ENCODE data around the gene RNF213.
"Not testable (repeated sequence)": the region's sequence is repeated elsewhere in the genome, so short reads cannot be mapped to it uniquely, and the experiment has no call there.

The RNF213 gene

DNA sequence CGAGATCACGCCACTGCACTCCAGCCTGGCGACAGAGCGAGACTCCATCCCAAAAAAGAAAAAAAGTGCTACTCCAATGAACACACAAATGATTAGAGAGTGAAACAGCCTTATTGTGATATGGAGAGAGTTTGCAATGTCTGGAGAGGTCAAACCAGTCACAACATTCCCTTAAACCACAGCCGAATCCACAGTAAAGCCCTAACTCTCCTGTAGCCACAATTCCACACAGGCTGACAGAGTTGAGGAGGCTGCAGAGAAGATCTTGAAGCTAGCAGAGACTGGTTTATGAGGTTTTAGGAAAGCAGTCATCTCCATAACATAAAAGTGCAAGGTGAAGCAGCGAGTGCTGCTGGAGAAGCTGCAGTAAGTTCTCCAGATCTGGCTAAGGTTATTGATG is 6.7 kb downstream of the RNF213 start:
- DNase-seq (ENCODE audit: extremely low read depth in 1 of 2, low read depth in 1 of 2) = no peak

DNA sequence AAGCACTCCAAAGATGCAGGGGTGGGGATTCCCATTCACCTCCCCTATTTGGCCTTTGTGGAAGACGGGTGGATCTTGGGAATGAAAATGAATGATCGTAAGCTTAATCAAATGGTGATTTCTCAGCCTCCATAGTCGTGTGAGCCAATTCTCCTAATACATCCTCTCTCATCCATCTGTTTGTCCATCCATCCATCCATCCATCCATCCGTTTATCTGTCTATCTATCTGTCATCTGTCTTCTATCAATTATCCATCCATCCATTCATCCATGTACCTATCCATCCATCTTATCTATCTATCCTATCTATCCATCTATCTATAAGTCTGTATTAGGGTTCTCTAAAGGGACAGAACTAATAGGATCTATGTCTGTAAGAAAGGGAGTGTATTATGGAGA is 7.8 kb downstream of the RNF213 start:
- DNase-seq (ENCODE audit: extremely low read depth in 1 of 2, low read depth in 1 of 2) = no peak

DNA sequence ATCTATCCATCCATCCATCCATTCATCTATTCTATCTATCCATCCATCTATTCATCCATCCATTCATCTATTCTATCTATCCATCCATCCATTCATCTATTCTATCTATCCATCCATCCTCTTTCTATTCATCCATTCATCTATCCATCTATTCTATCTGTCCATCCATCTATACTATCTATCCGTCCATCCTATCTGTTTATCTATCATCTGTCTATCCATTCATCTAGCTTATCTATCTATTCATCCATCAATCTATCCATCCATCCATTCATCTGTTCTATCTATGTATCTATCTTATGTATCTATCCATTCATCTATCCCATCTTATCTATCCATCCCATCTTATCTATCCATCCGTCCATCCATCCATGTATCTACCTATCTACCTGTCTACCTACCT is 8.8 kb downstream of the RNF213 start:
- no peak for DNase-seq (ENCODE audit: extremely low read depth in 1 of 2, low read depth in 1 of 2)

DNA sequence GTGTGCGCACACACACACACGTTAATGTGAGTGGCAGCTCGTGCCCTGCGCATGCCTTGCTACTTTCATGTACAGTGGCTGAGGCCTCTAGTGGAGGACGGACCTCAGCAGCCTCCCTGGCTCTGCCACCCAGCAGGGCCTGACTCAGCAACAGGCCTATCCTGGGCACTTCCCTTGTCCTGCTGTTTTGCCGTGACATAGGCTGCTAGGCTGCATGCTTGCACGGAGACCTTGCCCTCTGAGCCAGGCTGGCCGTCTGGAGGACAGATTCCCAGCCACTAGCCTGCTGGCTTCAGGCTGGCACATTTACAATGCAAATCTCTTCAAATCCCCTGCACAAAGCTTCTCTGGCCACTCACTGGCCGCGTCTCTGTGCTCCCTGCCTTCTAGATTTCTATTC is 9.5 kb downstream of the RNF213 start:
- DNase-seq (ENCODE audit: extremely low read depth in 1 of 2, low read depth in 1 of 2) = no peak

DNA sequence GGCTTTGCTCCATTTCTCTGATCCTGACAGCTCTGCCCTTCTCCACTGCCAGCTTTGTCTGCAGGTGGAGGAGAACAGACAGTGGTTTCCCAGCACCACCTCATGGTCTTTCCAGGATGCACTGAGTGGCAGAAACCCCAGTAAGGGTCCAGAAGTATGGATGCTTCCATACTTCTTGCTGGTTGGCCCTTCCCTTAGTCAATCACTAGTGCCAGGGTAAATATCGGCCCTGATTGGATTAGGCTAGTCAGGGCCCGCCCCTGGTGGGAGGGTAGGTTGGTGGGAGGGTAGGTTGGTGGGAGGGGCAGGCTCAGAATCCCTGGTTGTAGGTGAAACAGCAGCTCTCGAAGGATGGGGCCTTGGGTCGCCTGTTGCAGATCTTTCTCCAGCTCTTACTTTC is 10.2 kb downstream of the RNF213 start:
- DNase-seq (ENCODE audit: extremely low read depth in 1 of 2, low read depth in 1 of 2) = no peak

DNA sequence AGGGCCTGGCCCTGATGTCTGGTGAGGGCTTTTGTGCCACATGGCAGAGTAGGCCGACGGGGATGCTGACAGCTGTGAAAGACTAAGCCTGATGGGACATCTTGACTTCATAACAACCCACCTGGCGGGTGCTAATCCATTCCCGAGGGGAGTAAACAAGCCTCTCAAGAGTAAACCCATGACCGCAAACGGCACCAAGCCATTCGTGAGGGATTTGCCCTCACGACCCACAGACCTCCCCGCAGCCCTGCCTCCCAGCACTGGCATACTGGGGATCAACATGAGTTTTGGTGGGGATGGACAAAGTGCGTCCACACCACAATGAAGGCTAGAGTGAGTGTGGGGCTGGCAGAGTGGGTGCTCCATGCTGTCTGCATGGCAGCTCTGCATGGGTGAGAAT is 11.7 kb downstream of the RNF213 start:
- no peak for DNase-seq (ENCODE audit: extremely low read depth in 1 of 2, low read depth in 1 of 2)

DNA sequence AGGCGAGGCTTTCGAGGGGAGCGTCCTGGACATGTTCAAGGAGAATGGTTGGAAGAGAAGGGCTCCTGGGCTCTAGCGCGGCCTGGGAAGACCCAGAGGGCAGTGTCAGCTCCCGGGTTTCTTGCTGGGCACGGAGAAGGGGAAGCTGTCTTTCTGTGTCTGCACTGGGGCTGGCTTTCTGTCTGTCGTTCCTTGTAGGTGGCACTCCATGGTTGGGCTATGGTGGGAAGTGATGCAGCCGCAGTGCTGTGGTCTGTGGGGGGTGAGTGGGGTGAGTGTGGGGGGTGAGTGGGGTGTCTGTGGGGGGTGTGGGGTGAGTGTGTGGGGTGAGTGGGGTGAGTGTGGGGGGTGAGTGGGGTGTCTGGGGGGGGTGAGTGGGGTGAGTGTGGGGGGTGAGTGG is 13.7 kb downstream of the RNF213 start:
- DNase-seq (ENCODE audit: extremely low read depth in 1 of 2, low read depth in 1 of 2) = no peak

DNA sequence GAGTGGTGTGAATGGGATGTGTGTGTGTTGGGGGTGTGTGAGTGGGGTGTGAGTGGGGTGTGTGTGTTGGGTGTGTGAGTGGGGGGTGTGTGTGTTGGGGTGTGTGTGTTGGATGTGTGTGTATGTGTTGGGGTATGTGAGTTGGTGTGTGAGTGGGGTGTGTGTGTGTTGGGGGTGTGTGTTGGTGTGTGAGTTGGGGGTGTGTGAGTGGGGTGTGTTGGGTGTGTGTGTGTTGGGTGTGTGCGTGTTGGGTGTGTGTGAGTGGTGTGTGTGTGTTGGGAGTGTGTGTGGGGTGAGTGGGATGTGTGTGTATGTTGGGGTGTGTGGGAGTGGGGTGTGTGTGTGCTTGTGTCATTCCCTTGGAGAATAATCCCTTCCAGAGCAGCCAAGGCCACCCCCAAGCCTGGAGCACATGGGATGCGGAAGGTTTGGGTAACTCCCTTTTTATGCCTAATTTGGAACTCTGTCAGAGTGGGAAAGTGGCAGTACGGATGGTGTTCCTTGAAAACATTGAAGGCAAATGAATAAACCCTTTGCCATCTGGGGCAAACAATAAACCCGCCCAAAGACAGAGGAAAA is 14.3 kb downstream of the RNF213 start:
- DNase-seq (ENCODE audit: extremely low read depth in 1 of 2, low read depth in 1 of 2) = no peak

DNA sequence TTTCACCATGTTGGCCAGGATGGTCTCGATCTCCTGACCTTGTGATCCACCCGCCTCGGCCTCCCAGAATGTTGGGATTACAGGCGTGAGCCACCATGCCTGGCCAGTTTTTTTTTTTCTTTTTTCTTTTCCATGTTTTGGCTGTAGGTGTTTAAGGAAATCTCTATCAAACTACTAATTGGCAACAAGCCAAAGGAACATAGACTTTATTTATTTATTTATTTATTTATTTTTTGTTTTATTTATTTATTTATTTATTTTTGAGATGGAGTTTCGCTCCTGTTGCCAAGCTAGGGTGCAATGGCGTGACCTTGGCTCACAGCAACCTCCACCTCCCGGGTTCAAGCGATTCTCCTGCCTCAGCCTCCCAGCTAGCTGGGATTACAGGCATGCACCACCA is 15.2 kb downstream of the RNF213 start:
- DNase-seq (ENCODE audit: extremely low read depth in 1 of 2, low read depth in 1 of 2) = not testable (repeated sequence)

DNA sequence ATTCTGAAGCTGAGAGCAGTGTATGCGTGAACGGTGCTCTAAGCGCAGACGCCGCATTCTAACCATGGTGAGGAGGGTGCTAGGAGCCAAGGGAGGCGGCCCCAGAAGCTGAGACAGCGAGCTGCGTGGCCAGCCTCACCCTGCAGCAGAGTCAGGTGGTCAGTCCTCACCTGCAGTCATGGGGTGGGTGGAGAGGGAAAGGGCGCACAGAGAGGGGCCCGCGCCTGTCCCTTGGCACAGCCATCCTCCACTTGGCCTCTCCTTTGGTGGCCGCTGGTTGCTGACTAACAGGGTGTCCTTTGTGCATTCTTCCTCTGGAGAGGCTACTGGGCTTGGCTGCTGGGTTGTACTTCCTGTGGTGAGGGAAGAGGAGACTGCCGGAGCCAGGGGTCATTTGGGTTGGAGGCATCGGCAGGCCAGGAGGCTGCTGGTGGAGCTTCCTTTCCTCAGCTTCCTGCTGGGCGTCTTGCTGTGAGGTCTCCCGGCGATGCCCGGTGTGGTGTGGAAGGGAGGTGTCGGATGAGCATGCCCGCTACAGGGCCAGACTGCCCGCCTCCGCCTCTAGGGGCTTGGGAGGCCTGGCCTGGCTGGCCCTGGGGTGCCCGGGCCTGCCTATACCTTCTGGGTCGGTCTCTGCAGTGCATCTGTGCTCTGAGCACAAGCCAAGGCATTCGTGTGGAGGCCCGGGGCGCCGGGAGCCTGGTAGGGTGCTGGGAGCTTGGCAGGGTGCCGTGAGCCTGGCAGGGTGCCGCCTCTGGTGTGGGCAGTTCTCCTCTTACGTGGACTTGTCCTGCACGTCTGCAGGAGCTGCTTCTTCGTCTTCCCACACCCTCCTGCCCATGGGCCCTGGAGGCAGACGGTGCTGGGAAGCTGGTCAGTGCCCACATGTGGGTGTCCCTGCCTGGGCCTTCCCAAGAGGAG is 17.4 kb downstream of the RNF213 start:
- no peak for DNase-seq (ENCODE audit: extremely low read depth in 1 of 2, low read depth in 1 of 2)

DNA sequence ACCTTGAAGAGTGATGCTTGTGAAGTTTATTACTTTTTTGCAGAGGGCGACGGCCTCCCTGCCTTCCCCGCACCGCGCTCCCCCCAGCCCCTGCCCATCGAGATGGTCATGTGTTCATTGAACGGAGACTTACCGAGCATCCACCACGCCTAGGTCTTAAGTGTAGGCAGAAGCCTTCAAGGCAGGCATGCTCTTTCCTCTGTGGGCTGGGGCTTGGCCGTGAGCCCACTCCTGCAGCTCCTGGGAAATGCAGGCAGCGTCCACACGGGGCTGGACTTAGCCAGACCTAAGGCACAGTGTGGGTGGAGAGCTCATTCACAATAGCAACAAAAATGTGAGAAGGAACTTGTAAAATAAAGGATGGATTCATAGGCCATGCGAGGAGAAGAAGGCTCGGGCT is 19.2 kb downstream of the RNF213 start:
- no peak for DNase-seq (ENCODE audit: extremely low read depth in 1 of 2, low read depth in 1 of 2)

DNA sequence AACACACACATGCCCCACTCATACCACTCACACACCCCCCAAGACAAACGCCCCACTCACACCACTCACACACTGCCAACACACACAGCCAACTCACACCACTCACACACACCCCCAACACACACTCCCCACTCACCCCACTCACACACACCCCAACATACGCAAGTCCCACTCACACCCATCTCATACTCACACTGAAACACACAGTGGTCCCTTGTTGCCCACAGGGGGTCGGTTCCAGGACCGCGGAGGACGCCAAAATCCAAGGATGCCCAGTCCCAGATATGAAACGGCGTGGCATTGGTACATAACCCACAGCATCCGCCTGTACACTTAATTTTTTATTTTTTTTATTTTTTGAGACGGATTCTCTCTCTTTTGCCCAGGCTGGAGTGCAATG is 20.9 kb downstream of the RNF213 start:
- no peak for DNase-seq (ENCODE audit: extremely low read depth in 1 of 2, low read depth in 1 of 2)

DNA sequence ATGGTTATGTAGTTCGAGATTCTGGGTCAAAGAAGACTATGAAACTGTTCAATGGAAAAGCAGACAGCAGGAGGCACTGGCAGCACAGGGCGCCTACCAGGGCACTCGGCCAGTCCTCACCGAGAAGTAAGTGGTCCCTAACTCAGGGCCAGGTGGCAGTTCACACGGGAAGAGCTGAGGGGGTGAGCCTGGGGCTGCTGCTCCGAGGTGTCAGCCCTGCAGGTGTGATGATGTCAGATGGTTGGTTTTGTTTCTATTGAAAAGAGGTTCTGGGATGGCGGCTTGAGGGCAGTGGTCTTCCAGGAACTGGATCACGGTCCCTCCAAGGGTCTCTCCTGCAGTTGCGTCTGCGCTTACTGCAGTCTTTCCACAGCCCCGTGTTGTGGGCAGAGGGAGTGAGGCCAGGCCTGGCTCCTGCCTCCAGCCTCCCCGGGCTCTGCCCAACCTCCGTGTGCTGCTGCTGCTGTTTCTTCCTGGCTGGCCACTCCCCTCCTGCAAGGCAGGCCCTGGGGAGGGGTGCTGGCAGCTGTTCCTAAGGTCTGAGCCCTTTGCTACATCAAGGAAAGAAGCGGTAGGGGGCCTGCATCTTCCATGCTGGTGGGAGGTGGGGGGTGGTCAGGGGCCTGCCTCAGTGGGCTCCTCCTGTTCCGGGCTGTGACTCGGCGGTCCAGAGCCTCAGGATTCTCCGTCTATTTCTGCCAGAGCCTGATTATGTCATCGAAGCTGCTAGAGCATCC is 22.6 kb downstream of the RNF213 start:
- DNase-seq (ENCODE audit: extremely low read depth in 1 of 2, low read depth in 1 of 2) = no peak

DNA sequence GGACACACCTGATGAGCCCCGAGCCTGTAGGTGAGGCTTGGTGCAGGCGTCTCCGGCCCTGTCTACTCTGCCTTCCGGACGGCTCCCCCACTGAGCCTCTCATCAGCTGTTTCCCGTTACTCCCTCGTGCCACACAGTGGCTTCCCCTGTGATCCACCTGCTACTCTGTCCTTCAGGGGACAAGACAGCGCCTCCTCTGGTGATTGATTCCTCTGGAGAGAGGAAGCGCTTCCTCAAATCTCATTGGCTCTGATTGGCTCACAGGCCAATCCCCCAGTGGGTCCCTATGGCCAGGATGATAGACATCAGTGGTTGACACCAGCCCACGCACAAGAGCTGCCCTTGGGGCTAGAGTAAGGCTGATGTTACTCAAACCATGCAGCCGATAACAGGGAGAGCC is 24.0 kb downstream of the RNF213 start:
- DNase-seq (ENCODE audit: extremely low read depth in 1 of 2, low read depth in 1 of 2) = no peak

DNA sequence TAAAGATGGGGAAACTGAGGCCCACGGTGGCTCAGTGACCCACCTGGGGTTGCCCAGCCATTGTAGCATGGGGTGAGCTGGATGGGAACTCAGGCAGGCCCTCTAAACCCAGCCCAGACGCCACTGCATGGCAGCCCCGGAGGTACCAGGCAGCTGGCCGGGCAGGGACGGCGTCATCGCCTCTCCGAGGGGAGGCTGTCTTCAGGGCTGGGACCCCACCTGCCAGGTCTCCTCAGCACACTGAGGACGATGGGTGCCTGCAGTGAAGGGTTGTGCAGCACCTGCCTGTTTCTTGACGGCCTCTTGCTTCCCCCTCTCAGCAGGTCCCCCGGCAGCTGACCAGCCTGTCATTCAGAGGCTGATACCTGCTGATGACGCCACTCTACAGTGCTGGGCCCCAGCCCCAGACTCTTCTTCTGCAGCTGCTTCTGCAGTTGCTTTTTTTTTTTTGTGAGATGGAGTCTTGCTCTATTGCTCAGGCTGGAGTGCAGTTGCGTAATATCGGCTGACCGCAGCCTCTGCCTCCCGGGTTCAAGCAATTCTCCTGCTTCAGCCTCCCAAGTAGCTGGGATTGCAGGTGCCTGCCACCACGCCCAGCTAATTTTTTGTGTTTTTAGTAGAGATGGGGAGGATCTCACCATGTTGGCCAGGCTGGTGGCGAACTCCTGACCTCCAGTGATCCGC is 24.7 kb downstream of the RNF213 start:
- DNase-seq (ENCODE audit: extremely low read depth in 1 of 2, low read depth in 1 of 2) = no peak

DNA sequence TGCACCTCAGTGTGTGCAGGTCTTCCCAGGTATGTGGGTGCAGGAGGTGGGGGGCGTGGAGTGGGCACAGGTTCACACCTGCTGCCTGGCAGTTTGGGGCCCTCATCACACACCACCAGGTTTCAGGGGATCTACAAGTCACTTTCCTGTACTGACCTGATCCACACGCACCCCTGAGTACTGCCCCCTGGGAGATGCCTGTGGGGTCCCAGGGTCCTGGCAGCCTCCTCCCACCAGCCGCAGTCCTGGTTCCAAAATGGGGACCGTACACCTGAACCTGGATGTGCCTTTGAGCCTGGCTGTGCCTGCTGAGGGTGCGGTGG is 25.9 kb downstream of the RNF213 start:
- DNase-seq (ENCODE audit: extremely low read depth in 1 of 2, low read depth in 1 of 2) = no peak

DNA sequence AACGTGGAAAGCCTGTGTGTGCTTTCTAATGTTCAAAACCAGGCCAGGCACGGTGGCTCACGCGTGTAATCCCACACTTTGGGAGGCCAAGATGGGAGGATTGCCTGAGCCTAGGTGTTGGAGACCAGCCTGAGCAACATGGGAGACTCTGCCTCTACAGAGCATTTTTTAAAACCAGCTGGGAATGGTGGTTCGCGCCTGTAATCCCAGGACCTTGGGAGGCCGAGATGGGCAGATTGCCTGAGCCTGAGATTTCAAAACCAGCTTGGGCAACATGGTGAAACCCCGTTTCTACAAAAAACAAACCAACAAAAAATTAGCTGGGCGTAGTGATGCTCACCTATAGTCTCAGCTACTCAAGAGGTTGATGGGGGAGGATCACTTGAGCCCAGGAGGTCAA is 26.4 kb downstream of the RNF213 start:
- no peak for DNase-seq (ENCODE audit: extremely low read depth in 1 of 2, low read depth in 1 of 2)

DNA sequence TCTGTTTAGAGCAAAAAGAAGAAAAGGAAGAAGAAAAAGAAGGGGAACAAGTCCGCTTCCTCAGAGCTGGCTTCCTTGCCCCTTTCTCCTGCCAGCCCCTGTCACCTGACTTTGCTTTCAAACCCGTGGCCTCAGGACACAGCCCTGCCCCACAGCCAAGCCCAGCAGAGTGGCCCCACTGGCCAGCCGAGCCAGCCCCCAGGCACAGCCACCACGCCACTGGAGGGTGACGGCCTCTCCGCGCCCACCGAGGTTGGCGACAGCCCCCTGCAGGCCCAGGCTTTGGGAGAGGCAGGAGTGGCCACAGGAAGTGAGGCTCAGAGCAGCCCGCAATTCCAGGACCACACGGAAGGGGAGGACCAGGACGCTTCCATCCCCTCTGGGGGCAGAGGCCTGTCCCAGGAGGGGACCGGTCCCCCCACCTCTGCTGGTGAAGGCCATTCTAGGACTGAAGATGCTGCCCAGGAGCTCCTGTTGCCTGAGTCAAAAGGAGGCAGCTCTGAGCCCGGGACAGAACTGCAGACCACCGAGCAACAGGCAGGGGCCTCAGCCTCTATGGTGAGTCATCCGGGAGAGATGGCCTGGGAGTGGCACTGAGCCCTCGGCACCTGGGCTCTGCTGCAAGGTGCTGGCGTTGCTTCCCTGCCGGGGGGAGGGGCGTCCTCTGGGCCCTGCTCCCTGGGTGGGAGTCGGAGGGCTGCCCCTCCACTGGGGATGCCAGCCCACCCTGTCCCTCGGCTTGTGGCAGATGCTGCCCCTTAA is 27.3 kb downstream of the RNF213 start:
- no peak for DNase-seq (ENCODE audit: extremely low read depth in 1 of 2, low read depth in 1 of 2)

DNA sequence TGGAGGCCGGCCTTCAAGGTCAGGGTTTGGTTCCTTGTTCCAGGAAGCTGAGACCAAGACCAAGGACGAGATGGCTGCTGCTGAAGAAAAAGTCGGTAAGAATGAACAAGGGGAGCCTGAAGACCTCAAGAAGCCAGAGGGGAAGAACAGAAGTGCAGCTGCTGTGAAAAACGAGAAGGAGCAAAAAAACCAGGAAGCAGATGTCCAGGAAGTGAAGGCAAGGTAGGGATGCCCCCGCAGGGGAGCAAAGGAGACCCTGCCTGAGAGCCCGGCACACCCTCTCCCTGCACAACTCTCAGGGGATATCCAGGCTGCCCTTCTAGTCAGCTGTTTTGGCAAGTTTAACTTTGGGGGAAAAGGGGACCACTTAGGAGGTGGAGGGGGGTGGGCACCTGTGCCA is 29.0 kb downstream of the RNF213 start:
- DNase-seq (ENCODE audit: extremely low read depth in 1 of 2, low read depth in 1 of 2) = no peak

DNA sequence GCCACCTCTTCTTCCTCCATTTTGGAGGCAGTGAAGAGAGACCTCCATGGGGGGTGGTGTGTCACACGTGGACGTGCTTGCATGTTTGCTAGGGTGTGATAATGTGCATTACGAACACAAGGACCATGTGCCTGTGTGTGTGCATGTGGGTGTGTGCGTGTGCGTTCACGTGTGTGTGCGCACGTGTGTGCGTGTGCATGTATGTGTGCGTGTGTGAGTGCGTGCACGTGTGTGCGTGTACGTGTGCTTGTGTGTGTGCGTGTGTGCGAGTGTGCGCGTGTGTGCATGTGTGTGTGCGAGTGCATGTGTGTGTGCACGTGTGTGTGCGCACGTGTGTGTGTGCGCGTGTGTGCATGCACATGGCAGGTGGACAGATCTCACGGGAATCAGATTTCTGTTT is 29.5 kb downstream of the RNF213 start:
- DNase-seq (ENCODE audit: extremely low read depth in 1 of 2, low read depth in 1 of 2) = no peak

DNA sequence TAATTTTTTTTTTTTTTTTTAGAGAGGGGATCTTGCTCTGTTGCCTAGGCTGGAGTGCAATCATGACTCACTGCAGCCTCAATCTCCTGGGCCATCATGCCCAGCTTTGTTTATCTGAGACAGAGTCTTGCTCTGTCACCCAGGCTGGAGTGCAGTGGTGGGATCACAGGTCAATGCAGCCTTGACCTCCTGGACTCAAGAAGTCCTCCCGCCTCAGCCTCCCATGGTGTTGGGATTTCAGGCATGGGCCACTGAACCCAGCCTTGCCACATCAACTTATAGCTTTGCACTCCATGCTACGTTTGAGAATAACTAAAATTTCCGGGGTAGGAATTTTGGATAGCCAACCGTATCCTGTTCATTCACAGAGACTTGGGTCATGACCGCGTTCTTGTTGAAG is 30.6 kb downstream of the RNF213 start:
- DNase-seq (ENCODE audit: extremely low read depth in 1 of 2, low read depth in 1 of 2) = no peak

All from activated CD8-positive, alpha-beta memory T cell treated with anti-CD3 and anti-CD28 coated beads for 1 hour (primary cell).